HG03175 (cell line): ENCODE measurements around the gene TCF7L2.

Source experiments
- ATAC-seq: cut with Tn5 transposase; IDR thresholded peaks from one replicate; pipeline ENCODE4 v1.9.1; 2021; ENCODE audit warnings: mild to moderate bottlenecking, moderate library complexity; ENCODE audit not compliant: unreplicated experiment

TCF7L2 gene

DNA sequence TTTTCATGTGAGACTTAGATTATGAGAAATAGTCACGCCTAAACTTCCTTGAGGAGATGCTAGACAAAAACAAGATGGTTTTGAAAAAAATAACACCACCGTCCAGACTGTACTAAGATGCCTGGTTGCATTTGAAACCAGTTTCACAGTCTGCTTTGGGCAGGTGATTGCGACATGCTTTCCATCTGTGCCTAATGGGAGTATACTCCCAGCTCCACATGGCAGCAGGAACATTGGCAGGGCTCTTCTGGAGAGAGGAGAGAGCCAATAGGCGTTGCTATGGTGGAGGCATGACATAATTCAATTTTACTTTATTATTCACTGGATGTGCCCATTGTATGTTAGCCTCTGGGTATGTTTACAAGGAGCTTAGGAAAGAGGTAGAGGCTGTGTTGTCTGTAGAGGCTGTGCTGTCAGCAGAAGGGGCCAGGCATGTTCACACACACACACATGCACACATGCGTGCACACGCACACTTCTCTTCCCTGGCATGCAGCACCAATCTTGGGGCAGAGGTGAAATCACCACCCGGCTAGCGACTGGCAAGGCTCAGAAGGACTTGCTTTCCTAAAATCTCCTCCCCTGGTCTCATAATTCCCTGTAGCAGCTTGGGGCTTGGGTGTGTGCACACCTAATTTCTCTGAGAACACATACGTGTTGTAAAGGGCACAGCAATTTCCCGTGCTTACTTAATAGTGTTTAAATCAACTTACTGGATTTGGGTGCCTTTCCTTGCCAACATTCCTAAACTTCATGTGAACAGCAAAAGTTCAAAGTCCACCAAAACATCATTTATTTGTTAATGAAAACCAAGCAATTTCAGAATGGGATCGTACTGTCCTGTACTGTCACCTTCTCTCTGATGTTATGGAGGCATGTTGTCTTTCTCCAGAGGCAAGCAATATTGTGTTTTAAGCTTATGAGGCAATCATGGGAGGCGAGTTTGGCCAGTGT, 162.1 kb downstream of the TCF7L2 start:
- ATAC-seq, result no peak

DNA sequence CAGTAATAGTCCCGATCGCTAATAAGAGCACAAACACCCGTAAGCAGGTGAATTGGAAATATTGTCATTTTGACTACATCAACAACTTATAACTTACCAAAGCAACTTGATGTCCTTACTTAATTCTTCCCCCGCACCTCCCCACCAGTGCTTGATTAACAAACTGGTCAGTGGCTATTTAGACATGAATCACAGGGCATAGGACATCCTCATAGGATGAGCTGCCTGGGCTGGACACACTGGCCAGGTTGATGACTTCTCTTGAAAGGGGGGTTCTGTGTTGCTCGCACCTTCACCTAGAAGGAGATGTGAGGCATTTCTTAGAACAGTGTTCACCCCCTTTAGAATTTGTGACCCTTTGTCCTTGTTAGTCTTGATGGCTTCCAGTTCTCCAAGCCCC, 163.2 kb downstream of the TCF7L2 start:
- ATAC-seq, result no peak

DNA sequence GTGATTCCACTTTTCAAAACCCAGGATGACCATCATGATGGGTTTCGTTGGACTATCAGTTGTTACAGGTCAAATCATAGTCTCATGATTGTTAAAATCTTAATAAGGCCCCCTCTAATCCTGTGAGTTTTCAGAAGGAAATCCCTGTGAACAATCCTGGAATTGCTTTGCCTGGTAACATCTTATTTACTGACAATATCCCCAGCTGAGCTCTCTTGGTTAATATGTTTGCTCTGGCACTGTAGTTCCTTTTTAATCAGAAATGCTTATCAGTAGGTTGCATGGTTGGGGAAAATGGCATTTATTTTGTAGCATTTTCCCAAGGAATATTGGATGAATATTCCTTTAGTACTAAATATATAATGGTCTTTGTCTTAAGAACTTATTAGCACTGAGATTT, 163.9 kb downstream of the TCF7L2 start:
- no peak for ATAC-seq

DNA sequence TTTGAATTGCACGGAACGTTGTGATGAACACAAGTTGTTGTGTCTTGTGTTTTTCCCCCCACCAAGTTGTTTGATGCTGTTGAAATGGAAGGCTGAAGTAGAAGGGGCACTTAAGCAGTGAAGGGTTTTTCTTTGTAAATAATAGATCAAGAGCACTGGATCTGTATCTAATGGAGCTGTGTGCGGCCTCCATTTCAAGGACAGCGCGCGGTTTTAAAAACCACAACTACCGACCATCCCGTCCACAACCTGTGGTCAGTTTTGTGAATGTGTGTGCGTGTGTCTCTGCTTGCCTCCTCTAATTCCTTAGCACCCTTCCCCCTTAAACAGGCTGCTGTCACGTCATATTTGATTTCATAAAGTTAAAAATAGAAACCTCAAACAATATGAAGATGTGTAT, 165.5 kb downstream of the TCF7L2 start:
- no peak for ATAC-seq

DNA sequence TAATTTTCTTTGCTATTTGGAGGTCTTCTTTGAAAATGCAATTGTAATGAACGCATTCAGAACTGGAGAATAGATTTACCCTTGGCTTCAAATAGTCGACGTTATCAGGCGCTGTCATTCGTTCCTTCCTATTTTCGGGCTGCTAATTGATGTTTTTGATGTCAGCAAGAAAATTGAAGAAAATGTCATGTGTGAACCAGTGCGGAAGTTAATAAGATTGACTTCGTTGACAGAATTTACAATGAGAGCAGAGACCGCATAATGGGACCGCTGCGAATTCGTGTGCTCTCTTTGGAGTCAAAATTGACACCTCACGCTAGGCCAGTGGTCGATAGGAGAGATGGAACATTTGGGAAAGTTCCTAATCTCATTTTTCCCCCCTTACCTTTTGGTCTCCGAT, 168.8 kb downstream of the TCF7L2 start:
- ATAC-seq, result no peak

DNA sequence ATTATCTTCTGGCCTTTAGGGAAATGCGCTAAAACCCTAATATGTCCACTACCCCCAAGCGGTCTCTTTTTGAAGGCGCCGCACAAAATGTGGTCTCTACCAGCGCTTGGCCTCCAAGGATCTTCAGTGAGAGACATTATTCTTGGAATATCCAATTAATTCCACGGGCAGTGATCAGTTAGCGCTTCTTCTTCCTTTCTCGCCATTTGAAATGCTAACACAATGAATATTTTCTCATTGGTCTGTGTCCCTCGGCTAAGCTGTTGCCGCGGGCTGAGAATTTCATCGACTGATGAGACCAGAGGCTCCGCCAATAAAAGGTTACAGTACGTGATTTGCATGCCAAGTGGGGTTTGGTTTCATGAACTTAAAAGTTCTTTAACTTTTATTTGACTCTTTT, 169.8 kb downstream of the TCF7L2 start:
- ATAC-seq, result no peak

DNA sequence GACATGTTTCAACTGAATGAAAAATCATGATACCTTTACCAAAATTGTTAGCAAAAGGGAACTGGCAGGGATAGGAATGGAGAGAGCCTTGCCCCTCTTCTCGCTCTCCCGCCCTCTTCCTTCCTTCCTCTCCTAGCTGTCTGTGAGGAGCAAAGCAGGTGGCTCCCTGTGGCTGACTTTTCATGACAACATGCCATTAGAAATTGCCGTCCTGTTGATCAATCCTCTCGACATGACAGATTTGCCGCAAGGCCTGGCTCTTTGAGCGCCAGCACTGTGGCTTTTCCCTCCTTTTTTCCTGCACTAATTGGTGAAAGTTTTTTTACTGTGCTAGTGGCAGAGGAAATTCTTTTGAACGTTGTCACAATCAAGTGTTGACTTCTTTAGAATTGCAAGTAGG, 171.1 kb downstream of the TCF7L2 start:
- ATAC-seq, result no peak

DNA sequence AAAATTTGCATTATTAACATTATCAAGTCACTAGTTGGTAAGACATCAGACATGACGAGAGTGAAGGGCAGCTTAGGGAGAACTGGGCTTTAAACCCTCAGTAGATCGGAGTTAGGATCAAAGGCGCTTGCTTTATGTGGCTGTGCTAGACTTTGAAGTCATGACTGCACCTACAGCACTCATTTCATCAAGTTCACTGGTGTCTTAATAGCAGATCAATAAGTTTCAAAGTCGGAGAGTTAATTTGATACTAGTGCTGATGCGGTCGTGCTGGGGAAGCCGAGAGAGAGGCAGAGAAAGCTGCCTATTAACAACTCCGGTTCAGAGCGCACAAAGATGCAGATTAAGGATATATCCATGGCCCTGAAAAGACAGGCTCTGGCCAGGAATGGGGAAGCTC, 172.9 kb downstream of the TCF7L2 start:
- no peak for ATAC-seq

DNA sequence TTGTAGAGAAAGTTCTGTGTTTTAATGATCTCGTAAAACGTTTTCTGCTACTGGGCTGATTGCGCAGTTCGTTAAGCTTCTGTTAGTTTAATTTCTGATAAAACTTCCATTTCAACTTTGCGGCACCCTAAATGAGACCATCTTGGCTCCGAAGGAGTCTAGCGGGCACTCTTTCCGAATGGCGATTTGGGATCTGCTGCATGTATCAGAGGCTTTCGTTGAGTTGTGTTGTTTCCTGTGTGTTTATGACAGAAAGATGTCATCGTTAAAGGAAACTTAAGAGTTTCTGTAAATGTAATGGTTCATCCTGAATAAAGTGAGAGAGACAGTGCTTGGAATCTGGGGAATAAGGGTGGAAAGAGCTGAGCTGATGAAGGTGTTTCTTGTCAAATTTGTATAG, 174.7 kb downstream of the TCF7L2 start:
- no peak for ATAC-seq

DNA sequence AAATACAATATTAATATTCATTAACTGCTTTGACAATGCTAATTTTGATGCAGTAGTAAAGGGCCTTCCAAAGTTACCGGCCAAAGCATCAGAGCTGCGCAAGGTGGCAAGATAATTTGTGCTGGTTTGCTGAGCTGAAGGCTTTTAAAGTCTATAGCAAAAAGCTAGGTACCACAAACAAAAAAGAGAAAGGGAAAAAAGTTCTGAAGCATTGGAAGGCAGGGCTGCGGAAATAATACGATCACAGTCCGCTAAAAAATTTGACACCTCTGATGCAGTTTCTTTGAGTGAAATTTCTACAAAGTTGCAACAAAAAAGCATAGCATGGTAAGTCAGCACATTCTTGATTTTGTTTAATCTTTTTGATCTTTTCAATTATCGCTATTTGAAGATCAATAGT, 175.6 kb downstream of the TCF7L2 start:
- no peak for ATAC-seq

DNA sequence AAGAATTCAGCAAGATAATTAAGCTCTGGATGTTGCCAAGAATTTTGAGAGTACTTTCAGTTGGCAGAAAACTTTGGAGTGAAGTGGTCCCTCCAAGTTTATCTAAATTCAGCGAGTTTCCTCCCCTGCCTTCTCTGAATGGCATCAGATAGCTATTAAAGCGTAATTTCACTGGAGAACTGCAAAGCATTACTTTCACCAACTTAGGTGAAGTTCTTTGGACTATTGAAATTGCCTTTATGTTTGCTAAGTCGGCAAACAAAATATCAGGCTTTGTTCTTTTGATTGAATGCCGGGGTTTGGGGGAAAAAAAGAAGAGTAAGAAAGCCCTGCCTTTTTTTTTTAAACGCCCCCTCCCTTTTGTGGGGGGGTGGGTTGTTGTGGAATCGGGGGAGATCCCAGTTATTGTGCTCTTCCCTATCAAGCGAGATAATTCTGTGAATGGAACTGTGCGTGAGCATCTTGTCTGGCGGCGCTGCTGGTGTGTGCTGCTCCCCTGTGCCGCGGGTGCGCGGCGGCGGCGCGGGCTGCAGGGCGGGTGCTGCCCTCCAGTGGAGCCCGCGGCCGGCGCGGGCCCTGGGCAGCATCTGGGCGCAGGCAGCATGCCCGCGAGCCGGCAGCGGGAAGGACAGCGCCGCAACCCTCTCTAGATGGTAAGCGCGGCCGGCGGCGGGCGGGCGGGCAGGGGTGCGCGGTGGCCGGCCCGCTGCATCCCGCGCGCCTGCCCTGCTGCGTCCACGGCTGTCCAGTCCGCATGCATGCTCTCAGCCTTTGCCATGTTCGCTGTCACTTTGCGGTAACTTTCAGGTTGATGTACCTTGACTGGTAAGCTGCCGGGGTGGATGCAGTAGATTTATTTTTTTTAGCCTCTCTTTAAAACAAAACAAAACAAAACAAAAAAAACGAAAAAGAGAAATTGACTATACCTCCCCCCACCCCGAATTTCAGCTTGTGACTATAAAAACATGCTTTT, 176.5 kb downstream of the TCF7L2 start:
- no peak for ATAC-seq

DNA sequence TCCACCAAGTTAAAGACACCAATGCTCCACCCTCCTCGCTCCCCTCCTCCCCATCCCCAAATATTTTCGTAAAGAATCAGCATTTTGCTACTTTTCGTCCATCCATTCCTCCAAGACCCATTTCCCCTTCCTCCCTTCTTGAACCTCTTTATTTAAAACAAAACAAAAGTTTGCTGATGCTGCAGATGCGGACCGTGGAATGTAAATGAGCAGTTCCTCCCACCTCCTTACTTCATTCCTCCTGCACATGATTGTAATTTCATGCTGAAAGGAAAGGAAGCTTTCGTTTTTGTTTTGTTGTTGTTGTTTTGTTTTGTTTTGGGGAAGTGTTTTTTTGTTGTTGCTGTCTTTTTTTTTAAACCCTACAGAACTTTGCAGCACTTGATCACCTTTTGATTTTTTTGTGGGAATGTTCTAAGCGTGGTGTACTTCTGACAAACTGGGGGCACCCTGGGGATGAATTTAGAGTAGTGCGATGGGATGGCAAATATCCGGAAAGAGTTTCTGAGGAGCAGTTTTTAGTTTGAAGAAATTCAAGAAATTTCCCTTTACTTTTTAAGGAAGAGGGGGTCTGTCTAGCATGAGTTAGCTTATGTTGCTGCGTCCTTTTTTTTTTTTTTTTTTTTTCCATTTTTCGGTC, 177.3 kb downstream of the TCF7L2 start:
- ATAC-seq, result no peak

DNA sequence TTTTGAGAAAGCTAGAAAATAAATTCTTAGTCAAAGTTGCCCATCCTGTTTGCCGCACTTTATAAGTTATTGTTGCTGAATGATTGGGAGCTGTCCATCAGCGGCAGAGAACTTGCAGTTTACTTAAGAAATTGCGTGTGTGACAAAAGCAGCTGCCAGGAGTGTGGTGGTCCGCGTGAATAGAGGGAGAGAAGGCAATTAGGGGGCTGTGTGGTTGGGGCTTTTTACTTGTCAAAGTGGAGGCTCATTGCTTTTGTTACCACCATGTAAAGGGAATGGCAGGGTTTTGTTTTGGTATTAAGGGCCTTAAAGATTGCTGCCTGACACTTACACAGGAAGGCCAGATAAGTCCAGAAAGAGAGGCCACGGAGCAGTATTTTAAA, 177.8 kb downstream of the TCF7L2 start:
- ATAC-seq, result no peak

DNA sequence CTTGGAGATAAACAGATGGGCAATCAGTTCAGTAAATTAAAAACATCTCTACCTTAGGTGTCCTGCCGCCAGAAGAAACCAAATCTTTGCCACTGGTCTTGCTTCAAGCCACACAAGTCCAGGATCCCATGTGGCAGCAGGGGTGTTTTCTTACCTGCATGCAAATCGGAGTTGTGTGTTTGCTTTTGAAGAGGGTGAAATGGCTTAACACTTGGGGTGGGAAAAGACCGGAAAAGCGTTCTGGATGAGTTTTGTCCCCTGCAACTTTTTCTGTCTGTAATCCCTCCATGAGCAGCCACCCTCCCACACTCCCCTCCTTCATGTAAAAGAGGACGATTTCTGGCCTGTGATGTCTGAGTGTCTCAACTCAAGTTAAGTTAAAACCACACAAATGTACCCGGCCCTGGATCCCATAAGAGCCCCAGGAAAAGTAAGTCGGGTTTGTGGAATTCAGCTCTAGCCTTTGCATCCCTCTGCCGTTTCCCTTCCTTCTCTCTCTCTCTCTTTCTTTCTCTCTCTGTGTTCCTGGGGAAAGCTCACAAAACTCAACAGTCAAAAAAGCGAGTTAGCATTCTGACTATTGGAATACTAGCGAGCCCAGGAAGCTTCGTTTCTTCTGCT, 178.5 kb downstream of the TCF7L2 start:
- no peak for ATAC-seq

DNA sequence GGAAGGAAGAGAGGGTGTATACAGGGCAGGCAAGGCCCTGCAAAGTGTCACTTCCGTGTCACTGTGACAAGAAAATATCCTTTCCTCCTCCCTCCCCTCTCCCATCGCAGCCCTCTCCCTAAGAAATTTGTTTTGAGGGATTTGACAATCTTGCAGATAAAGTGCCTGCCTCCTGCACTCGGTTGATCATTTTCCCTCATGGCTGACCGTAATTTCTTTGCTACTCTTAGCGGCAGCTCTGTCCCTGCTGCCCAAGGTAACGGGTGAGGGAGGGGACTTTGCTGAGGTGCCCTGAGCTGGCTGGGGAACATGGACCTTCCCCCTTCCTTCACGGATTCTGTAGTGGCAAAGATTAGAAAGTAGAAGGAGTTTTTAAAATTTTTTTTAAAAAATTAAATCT, 179.1 kb downstream of the TCF7L2 start:
- no peak for ATAC-seq

DNA sequence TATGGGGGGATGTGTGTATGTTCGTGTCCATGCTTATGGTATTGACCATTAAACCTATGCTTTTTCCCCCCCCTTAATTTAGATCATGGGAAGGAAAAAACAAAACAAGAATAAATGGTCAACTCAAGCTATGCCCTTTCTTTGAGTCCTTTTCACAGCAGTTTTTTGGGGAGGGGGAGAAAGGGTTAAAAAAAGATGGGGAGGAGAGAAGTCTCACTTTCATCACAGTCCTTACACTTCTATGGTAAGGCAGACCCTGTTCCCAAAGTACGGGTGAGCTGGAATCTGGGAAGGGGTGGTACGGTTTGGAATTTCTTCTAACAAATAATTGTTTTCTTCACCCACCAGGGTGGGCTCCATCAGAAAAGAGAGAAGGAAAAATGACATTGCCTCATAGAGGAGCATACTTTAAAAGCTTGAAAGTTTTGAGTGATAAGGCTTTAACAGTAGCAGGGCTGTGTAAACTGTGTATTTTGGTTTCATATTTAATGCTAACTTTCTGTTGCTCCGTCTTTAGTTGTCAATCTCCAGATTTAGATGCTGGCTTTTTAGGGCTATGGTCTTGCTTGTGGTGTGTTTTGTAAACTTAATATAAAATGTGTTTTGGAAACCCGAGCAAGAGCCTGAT, 180.1 kb downstream of the TCF7L2 start:
- ATAC-seq, result no peak

DNA sequence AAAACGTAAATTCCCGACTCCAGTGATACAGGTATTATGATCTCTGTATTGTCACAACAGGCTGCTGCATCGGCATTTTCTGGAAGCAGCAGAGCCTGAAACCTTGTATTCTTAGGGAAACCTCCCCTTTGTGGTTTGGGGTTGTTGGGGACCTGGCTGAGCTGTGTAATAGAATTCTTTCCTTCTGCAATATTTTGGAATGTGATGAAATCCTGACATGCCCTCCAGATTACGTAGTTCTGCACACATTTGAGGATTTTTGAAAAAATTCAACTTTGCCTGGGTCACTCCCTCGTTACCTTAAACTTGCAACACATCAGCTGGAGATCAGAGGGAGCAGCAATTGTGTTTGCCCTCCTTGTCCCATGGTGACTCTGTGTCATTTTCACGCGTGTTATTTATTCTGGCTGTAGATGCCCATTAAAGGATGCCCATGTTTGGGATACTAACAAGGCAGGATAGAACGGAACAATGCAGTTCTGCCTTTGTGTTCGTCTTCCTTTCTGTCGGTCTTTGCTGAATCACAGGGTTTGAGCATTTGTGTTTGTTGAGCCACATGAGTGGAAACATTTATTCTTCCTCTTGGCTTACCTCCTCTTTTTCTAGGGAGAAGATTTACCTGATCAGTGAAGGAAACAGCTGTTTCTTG, 181.7 kb downstream of the TCF7L2 start:
- no peak for ATAC-seq

DNA sequence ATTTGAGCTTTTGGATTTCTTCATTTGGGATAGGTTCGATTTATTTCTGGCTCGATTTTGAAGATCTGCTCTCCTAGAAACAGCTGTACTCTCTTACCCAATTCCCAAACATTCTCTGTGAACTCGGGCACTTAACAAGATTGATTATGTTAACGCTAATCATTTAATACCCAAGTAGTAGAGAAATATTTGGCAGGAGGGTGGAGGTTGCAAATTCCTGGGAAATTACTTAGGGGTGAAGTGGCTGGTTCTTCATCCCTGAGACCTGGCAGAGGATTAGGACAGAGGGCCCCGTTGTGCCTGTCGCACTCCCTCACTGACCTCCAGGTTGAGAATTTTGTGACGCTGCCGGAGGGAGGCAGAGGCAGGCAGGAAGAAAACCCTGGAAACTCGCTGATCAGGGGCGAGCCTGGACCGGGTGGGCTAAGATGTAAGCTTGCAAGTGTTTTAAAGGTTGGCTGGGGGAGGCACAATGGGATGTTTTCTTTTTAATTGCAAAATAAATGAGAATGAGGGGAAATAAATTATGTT, 182.6 kb downstream of the TCF7L2 start:
- no peak for ATAC-seq

DNA sequence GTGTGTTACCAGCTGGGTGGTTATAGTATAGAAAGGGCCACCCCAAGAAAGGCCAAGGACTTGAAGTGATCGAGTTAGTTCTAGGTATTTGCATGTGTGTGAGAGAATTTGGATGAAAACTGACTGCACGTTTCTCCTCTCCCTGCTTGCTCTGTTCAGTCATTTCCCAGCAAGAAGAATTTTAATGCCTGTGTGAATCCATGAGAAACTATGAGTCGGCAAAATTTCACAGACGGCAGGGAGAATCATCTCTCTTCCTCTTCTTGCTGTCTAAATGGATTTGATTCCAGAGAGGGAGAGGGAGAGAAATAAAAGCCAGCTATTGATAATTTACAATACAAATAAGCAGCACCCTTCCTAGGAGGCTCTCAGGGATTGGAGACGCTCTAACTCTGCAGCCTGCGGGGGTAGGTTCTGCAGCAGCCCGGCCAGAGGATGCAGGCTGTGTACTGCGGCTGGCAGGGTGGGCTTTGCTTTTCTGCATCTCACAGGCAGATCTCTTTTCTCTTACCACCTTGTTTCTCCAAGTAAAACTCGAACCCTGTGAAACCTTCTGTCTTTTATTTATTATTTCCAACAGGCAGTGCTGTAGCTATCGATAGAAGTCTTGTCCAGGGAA, 183.6 kb downstream of the TCF7L2 start:
- ATAC-seq, result no peak
